Endothelial cell of umbilical vein (primary cell): ENCODE data around the gene EXOC6B. TPM values are rescaled to one million over a fixed set of nuclear protein-coding genes. Genes with fewer than 3 reads are reported as not detected.

Experiments
- BruUV-seq: library from RNA; stranded (reverse); fragments of 400-500 nt; replicated peaks from 2 replicates; lab custom pipeline; 2021; lab: Mats Ljungman, UMichigan
- CTCF ChIA-PET: fragments of 300-600, 350-600 bp; sonication (Branson Sonifier 250); formaldehyde crosslinking; loops from one replicate; lab custom pipeline; 2021; ENCODE audit warnings: antibody characterized with exemption, inconsistent platforms; lab: Charles Lee
- POLR2A ChIA-PET: fragments of 300-600, 350-600 bp; sonication (Branson Sonifier 250); formaldehyde crosslinking; loops from one replicate; lab custom pipeline; 2021; ENCODE audit warnings: antibody characterized with exemption, inconsistent platforms; lab: Charles Lee
- DNase-seq: peaks from one replicate; pipeline ENCODE4 v3.0.0-alpha.2; 2011; ENCODE audit warnings: low read depth, low spot score
- FAIRE-seq: peaks from 2 replicates; lab custom pipeline; 2011; peaks lifted over from hg19 to GRCh38; lab: Jason Lieb, UNC
- H2AFZ ChIP-seq: 2 replicates; pipeline ENCODE4 v1.6.0; 2012; ENCODE audit warnings: low read depth, low read length, control low read depth, inconsistent platforms
- H3K27ac ChIP-seq: 2 replicates; pipeline ENCODE4 v1.5.1; 2011; ENCODE audit warnings: low read depth, mild to moderate bottlenecking, control low read depth, low read length, moderate library complexity; ENCODE audit not compliant: insufficient read depth
- H3K27me3 ChIP-seq, 2 experiments: 2 replicates each; pipeline versions ENCODE4 v1.6.0 to v1.6.1; 2011; ENCODE audit warnings: low read length in 2 of 2, mixed read lengths in 1 of 2; ENCODE audit not compliant: control insufficient read depth in 2 of 2, insufficient read depth in 2 of 2
- H3K36me3 ChIP-seq, 2 experiments: 2 replicates in 1 of 2; 3 replicates in 1 of 2; pipeline ENCODE4 v1.5.1; 2011; ENCODE audit warnings: low read length in 2 of 2, mild to moderate bottlenecking in 1 of 2, moderate library complexity in 1 of 2; ENCODE audit not compliant: control insufficient read depth in 2 of 2, insufficient read depth in 2 of 2; ENCODE audit errors: extremely low read depth in 1 of 2
- H3K4me1 ChIP-seq: 3 replicates; pipeline ENCODE4 v1.5.1; 2011; ENCODE audit warnings: mild to moderate bottlenecking, low read length; ENCODE audit not compliant: control insufficient read depth, insufficient read depth; ENCODE audit errors: extremely low read depth
- H3K4me2 ChIP-seq: 2 replicates; pipeline ENCODE4 v1.6.1; 2011; ENCODE audit warnings: low read length, control low read depth, mixed read lengths; ENCODE audit not compliant: insufficient read depth
- H3K4me3 ChIP-seq, 3 experiments: fragments of 200-600 bp in 1 of 3; sonication (generic), shearing (Covaris generic) in 1 of 3; replicated peaks in 1 of 3; 2 replicates each; pipeline ENCODE4 v1.5.1; 2011 to 2016; ENCODE audit warnings: control low read depth in 3 of 3, low read length in 3 of 3, mild to moderate bottlenecking in 2 of 3, inconsistent platforms in 1 of 3, low read depth in 1 of 3, moderate library complexity in 1 of 3; ENCODE audit not compliant: insufficient read depth in 1 of 3
- H3K79me2 ChIP-seq: 2 replicates; pipeline ENCODE4 v1.6.0; 2012; ENCODE audit warnings: low read length, inconsistent platforms; ENCODE audit not compliant: control insufficient read depth, insufficient read depth
- H3K9ac ChIP-seq: replicated peaks from 2 replicates; pipeline ENCODE3; 2011; ENCODE audit warnings: low read length, control low read depth; ENCODE audit not compliant: insufficient read depth; ENCODE audit errors: extremely low read depth
- H3K9me1 ChIP-seq: replicated peaks from 3 replicates; pipeline ENCODE4 v1.6.0; 2011; ENCODE audit warnings: mild to moderate bottlenecking, low read length; ENCODE audit not compliant: control insufficient read depth, insufficient read depth; ENCODE audit errors: extremely low read depth
- H3K9me3 ChIP-seq: replicated peaks from 2 replicates; pipeline ENCODE4 v1.5.1; 2012; ENCODE audit warnings: low read length, inconsistent platforms; ENCODE audit not compliant: control insufficient read depth, insufficient read depth
- H4K20me1 ChIP-seq: replicated peaks from 2 replicates; pipeline ENCODE3; 2011; ENCODE audit warnings: mild to moderate bottlenecking, low read length; ENCODE audit not compliant: control insufficient read depth, insufficient read depth; ENCODE audit errors: extremely low read depth
- CTCF ChIP-seq, 2 donors: IDR thresholded peaks; 1 replicate in 1 of 2; 2 replicates in 1 of 2; pipeline ENCODE4 v1.5.1; 2011; ENCODE audit warnings: low read length in 2 of 2, mild to moderate bottlenecking in 2 of 2, moderate library complexity in 2 of 2, control low read depth in 1 of 2, inconsistent platforms in 1 of 2, low read depth in 1 of 2; ENCODE audit not compliant: insufficient read depth in 1 of 2; ENCODE audit errors: extremely low read depth in 1 of 2
- EZH2 ChIP-seq: IDR thresholded peaks from 2 replicates; pipeline ENCODE4 v1.6.1; 2012; ENCODE audit warnings: borderline replicate concordance, low read depth, mild to moderate bottlenecking, moderate library complexity, low read length, inconsistent platforms; ENCODE audit not compliant: severe bottlenecking
- FOS ChIP-seq: IDR thresholded peaks from 2 replicates; pipeline ENCODE4 v1.6.1; 2011; ENCODE audit warnings: mild to moderate bottlenecking, low read length, moderate library complexity, borderline replicate concordance; ENCODE audit not compliant: insufficient read depth
- GATA2 ChIP-seq: IDR thresholded peaks from 2 replicates; pipeline ENCODE4 v1.7.0; 2011; ENCODE audit warnings: low read depth, mild to moderate bottlenecking, moderate library complexity, mixed read lengths, low read length; ENCODE audit not compliant: insufficient read length, insufficient read depth
- JUN ChIP-seq: IDR thresholded peaks from 2 replicates; pipeline ENCODE4 v1.6.1; 2011; ENCODE audit warnings: borderline replicate concordance, low read depth; ENCODE audit not compliant: insufficient read length, insufficient read depth
- MAX ChIP-seq: IDR thresholded peaks from 2 replicates; pipeline ENCODE4 v1.6.1; 2011; ENCODE audit not compliant: insufficient read depth, insufficient read length
- MYC ChIP-seq: IDR thresholded peaks from one replicate; pipeline ENCODE4 v1.6.1; 2011; ENCODE audit warnings: mild to moderate bottlenecking, low read depth, low read length
- POLR2A ChIP-seq: IDR thresholded peaks from 2 replicates; pipeline ENCODE4 v1.6.1; 2012; ENCODE audit warnings: low read depth, mild to moderate bottlenecking, control low read depth, low read length
- POLR2AphosphoS5 ChIP-seq: IDR thresholded peaks from 2 replicates; pipeline ENCODE4 v1.6.1; 2012; ENCODE audit warnings: low read depth, mild to moderate bottlenecking, control low read depth, low read length, moderate library complexity; ENCODE audit not compliant: insufficient read depth
- dilution Hi-C: fragments of 300-500 bp; cut with MboI; formaldehyde crosslinking; loops from one replicate; pipeline ENCODE4 v1.15.0; 2019; ENCODE audit warnings: low sequenced_read_pairs; ENCODE audit not compliant: extremely low pct_ligation_motif_present
- intact Hi-C: fragments of 100-400 bp; cut with micrococcal nuclease; formaldehyde crosslinking; loops from one replicate; pipeline ENCODE4 v1.10.0; 2022
- polyA plus RNA-seq, 4 experiments: library from polyadenylated mRNA; depleted of rRNA in 3 of 4; stranded (reverse) in 3 of 4; unstranded in 1 of 4; fragments of >200 nt; gene quantifications; 2 replicates each; pipeline versions ENCODE4 v1.2.1 to v1.2.3, GENCODE V29; 2011 to 2012; ENCODE audit warnings: missing spikeins in 1 of 4
- total RNA-seq: library from RNA; stranded (reverse); gene quantifications from 2 replicates; pipeline ENCODE4 v1.2.3, GENCODE V29; 2021

EXOC6B gene
- total and polyA plus RNA-seq, 2 donors (not counting 3 experiments of a cell fraction or from before 2014, with no cell fraction given) = 10.8 to 34.8 TPM

- Histone ChIP-seq H3K9me3 (no peaks in the 10 kb centered on the region), H3K9me1 (no peaks in the 10 kb centered on the region), H4K20me1 (no peaks in the 10 kb centered on the region), H3K36me3 (no peaks in the 10 kb centered on the region), H3K79me2 (no peaks in the 10 kb centered on the region), H3K9ac (no peak overlapping the region), H3K4me1 (no peaks in the 10 kb centered on the region), H3K27ac (no peak overlapping the region), H3K27me3 (no peaks in the 10 kb centered on the region), H3K4me2 (no peak overlapping the region), H3K4me3 (no peak overlapping the region), H2AFZ (no peak overlapping the region)
- DNase-seq = peak; percentile 18
- ChIA-PET POLR2A (no interaction called here), CTCF (no interaction called here)
- FAIRE-seq = no peak
- dilution Hi-C loops = no loop called here
- intact Hi-C loops = no loop called here
- TF ChIP-seq POLR2AphosphoS5 (no peak), EZH2 (no peak), MAX (no peak), FOS (no peak), MYC (no peak), JUN (no peak), POLR2A (no peak), GATA2 (no peak), CTCF (IDR thresholded peaks at IDR 0.05; ENCODE audit: extremely low read depth in 1 of 2, insufficient read depth in 1 of 2, low read depth in 1 of 2, low read length in 2 of 2) (no peak)
- BruUV-seq = no TSS peak
Measured at GRCh38 chr2:72731116-72731515, 94.7 kb downstream of the EXOC6B start.
